ENCODE data around the gene PSMD11. TPM values are rescaled to one million over a fixed set of nuclear protein-coding genes. Genes with fewer than 3 reads are reported as not detected.
"Not testable (repeated sequence)": the region's sequence is repeated elsewhere in the genome, so short reads cannot be mapped to it uniquely, and the experiment has no call there.

Gene PSMD11
- total and polyA plus RNA-seq, 8 donors = 21.0 to 131 (median 31.9) TPM

GRCh38 chr17:32523827-32524552, 79.7 kb downstream of the PSMD11 start:
- intact Hi-C loops (cut with DNase I; ENCODE audit: low total_unique reads) = no loop called here
- TF ChIP-seq POLR2AphosphoS5 (IDR thresholded peaks at IDR 0.05) (no peak), CTCF (IDR thresholded peaks at IDR 0.05) (no peak), EP300 (IDR thresholded peaks at IDR 0.05) (no peak), POLR2A (IDR thresholded peaks at IDR 0.05) (no peak)
- H3K9me3 ChIP-seq = no peaks in the 10 kb centered on the region
- H3K27me3 ChIP-seq = peaks cover 0 to 4% (median 0%) of the 10 kb centered on the region in 3 donors
- H3K4me3 ChIP-seq = no peak overlapping the region
- no peak overlapping the region for H3K27ac ChIP-seq
- H3K36me3 ChIP-seq = peaks cover 0 to 5% (median 0%) of the 10 kb centered on the region in 4 donors
- WGBS, 5 donors = 79 to 91% (median 85%) methylated on average over 12 of the region's 12 CpGs
- H3K4me1 ChIP-seq = peaks cover 10 to 17% (median 14%) of the 10 kb centered on the region in 4 donors
- no peak for DNase-seq

- Histone ChIP-seq H3K4me1 (peaks cover 8 to 12% (median 10%) of the 10 kb centered on the region in 4 donors), H3K36me3 (peaks cover 0 to 10% (median 0%) of the 10 kb centered on the region in 4 donors)
- H3K27ac ChIP-seq; DNase-seq; H3K27me3 ChIP-seq; H3K9me3 ChIP-seq; intact Hi-C loops (cut with DNase I; ENCODE audit: low total_unique reads); H3K4me3 ChIP-seq: not testable (repeated sequence)
- WGBS, 5 donors = 89 to 97% (median 92%) methylated on average over 6 of the region's 6 CpGs
Observed at GRCh38 chr17:32524553-32524880, 80.2 kb downstream of the PSMD11 start.

- TF ChIP-seq POLR2AphosphoS5 (IDR thresholded peaks at IDR 0.05) = no peak
- no peak for TF ChIP-seq POLR2A (IDR thresholded peaks at IDR 0.05)
- TF ChIP-seq CTCF (IDR thresholded peaks at IDR 0.05) = no peak
- TF ChIP-seq EP300 (IDR thresholded peaks at IDR 0.05) = no peak
- no peak overlapping the region for H3K4me3 ChIP-seq
- no peaks in the 10 kb centered on the region for H3K27me3 ChIP-seq
- H3K4me1 ChIP-seq = peaks cover 2 to 5% (median 4%) of the 10 kb centered on the region in 4 donors
- WGBS, 5 donors = 43 to 70% (median 53%) methylated on average over 4 of the region's 4 CpGs
- H3K9me3 ChIP-seq = no peaks in the 10 kb centered on the region
- DNase-seq = no peak
- H3K36me3 ChIP-seq = peaks cover 0 to 13% (median 0%) of the 10 kb centered on the region in 4 donors
- intact Hi-C loops (cut with DNase I; ENCODE audit: low total_unique reads) = no loop called here
- no peak overlapping the region for H3K27ac ChIP-seq
Observed at GRCh38 chr17:32525122-32525521, 80.8 kb downstream of the PSMD11 start.

- H3K9me3 ChIP-seq = no peaks in the 10 kb centered on the region
- no peaks in the 10 kb centered on the region for H3K27me3 ChIP-seq
- H3K36me3 ChIP-seq = peaks cover 0 to 13% (median 0%) of the 10 kb centered on the region in 4 donors
- intact Hi-C loops (cut with DNase I; ENCODE audit: low total_unique reads) = no loop called here
- no peak overlapping the region for H3K27ac ChIP-seq
- no peak for DNase-seq
- 96 to 97% (median 96%) methylated on average over 4 of the region's 4 CpGs for WGBS, 5 donors
- no peak overlapping the region for H3K4me3 ChIP-seq
- no peaks in the 10 kb centered on the region for H3K4me1 ChIP-seq
- TF ChIP-seq EP300 (IDR thresholded peaks at IDR 0.05) = no peak
- TF ChIP-seq POLR2A (IDR thresholded peaks at IDR 0.05) = no peak
- no peak for TF ChIP-seq CTCF (IDR thresholded peaks at IDR 0.05)
- TF ChIP-seq POLR2AphosphoS5 (IDR thresholded peaks at IDR 0.05) = no peak
Observed at GRCh38 chr17:32527146-32527545, 82.8 kb downstream of the PSMD11 start.

GRCh38 chr17:32528825-32529224, 84.5 kb downstream of the PSMD11 start:
- intact Hi-C loops (cut with DNase I; ENCODE audit: low total_unique reads) = no loop called here
- no peak for TF ChIP-seq POLR2A (IDR thresholded peaks at IDR 0.05)
- TF ChIP-seq EP300 (IDR thresholded peaks at IDR 0.05) = no peak
- no peak for TF ChIP-seq CTCF (IDR thresholded peaks at IDR 0.05)
- no peak for TF ChIP-seq POLR2AphosphoS5 (IDR thresholded peaks at IDR 0.05)
- WGBS, 5 donors = 83 to 97% (median 88%) methylated on average over 7 of the region's 7 CpGs

More at GRCh38 chr17:32528825-32529224, 84.5 kb downstream of the PSMD11 start:
- Histone ChIP-seq H3K36me3 (peaks cover 0 to 13% (median 0%) of the 10 kb centered on the region in 4 donors), H3K4me1 (no peaks in the 10 kb centered on the region), H3K4me3 (no peak overlapping the region), H3K27me3 (no peaks in the 10 kb centered on the region), H3K27ac (no peak overlapping the region), H3K9me3 (no peaks in the 10 kb centered on the region)
- DNase-seq = no peak
